H9 (cell line): ENCODE results near the gene STXBP1. TPM values are rescaled to one million over a fixed set of nuclear protein-coding genes. Genes with fewer than 3 reads are reported as not detected.

Experiments used
- DNase-seq: peaks from one replicate; pipeline ENCODE4 v3.0.0-alpha.2; 2017
- H2AFZ ChIP-seq: one replicate; pipeline ENCODE4 v1.6.1; 2013; ENCODE audit warnings: mild to moderate bottlenecking, low read length, control low read depth, moderate library complexity
- H2AK5ac ChIP-seq: 2 replicates; pipeline ENCODE4 v1.6.1; 2013; ENCODE audit warnings: low read length, control low read depth, mixed read lengths; ENCODE audit not compliant: insufficient read length
- H2BK120ac ChIP-seq: one replicate; pipeline ENCODE4 v1.6.1; 2013; ENCODE audit warnings: low read depth, mild to moderate bottlenecking, low read length, control low read depth, inconsistent platforms; ENCODE audit not compliant: poor library complexity, severe bottlenecking
- H2BK12ac ChIP-seq: 2 replicates; pipeline ENCODE4 v1.6.1; 2013; ENCODE audit warnings: low read length, control low read depth, mixed read lengths, low read depth; ENCODE audit not compliant: insufficient read length
- H2BK15ac ChIP-seq: 2 replicates; pipeline ENCODE4 v1.6.1; 2013; ENCODE audit warnings: low read depth, low read length, control low read depth
- H2BK20ac ChIP-seq: one replicate; pipeline ENCODE4 v1.6.1; 2013; ENCODE audit warnings: low read depth, mild to moderate bottlenecking, low read length, control low read depth, inconsistent platforms; ENCODE audit not compliant: poor library complexity, severe bottlenecking
- H2BK5ac ChIP-seq: 2 replicates; pipeline ENCODE4 v1.6.1; 2013; ENCODE audit warnings: low read length, control low read depth, mixed read lengths; ENCODE audit not compliant: insufficient read length
- H3K14ac ChIP-seq: 2 replicates; pipeline ENCODE4 v1.6.1; 2013; ENCODE audit warnings: low read length, control low read depth; ENCODE audit not compliant: insufficient read depth
- H3K18ac ChIP-seq: 2 replicates; pipeline ENCODE4 v1.6.1; 2013; ENCODE audit warnings: low read depth, mild to moderate bottlenecking, mixed read lengths, low read length, control low read depth; ENCODE audit not compliant: insufficient read length
- H3K23ac ChIP-seq: 2 replicates; pipeline ENCODE4 v1.6.1; 2013; ENCODE audit warnings: low read length, control low read depth, mixed read lengths, low read depth; ENCODE audit not compliant: insufficient read length
- H3K23me2 ChIP-seq: 2 replicates; pipeline ENCODE4 v1.6.1; 2013; ENCODE audit warnings: low read depth, mild to moderate bottlenecking, mixed read lengths, low read length, control low read depth; ENCODE audit not compliant: insufficient read length, poor library complexity, severe bottlenecking
- H3K27ac ChIP-seq: 2 replicates; pipeline ENCODE4 v1.5.1; 2013; ENCODE audit warnings: low read length, control low read depth, mixed read lengths, low read depth; ENCODE audit not compliant: insufficient read length
- H3K27me3 ChIP-seq: 2 replicates; pipeline ENCODE4 v1.6.1; 2013; ENCODE audit warnings: low read length, control low read depth, inconsistent platforms; ENCODE audit not compliant: insufficient read depth
- H3K4ac ChIP-seq: 2 replicates; pipeline ENCODE4 v1.6.1; 2013; ENCODE audit warnings: low read depth, mild to moderate bottlenecking, control low read depth, inconsistent platforms, low read length, moderate library complexity
- H3K4me1 ChIP-seq: 2 replicates; pipeline ENCODE4 v1.6.1; 2013; ENCODE audit warnings: low read length, control low read depth, inconsistent platforms; ENCODE audit not compliant: insufficient read depth
- H3K4me2 ChIP-seq: 2 replicates; pipeline ENCODE4 v1.6.1; 2013; ENCODE audit warnings: low read length, control low read depth, mixed read lengths; ENCODE audit not compliant: insufficient read length, insufficient read depth
- H3K56ac ChIP-seq: 2 replicates; pipeline ENCODE4 v1.6.1; 2013; ENCODE audit warnings: low read depth, mild to moderate bottlenecking, mixed read lengths, low read length, control low read depth; ENCODE audit not compliant: insufficient read length
- H3K79me1 ChIP-seq: 2 replicates; pipeline ENCODE4 v1.6.1; 2013; ENCODE audit warnings: low read depth, mild to moderate bottlenecking, moderate library complexity, low read length, control low read depth, inconsistent platforms; ENCODE audit not compliant: insufficient read depth, poor library complexity, severe bottlenecking
- H3K79me2 ChIP-seq: 2 replicates; pipeline ENCODE4 v1.6.1; 2013; ENCODE audit warnings: low read length, control low read depth, inconsistent platforms; ENCODE audit not compliant: insufficient read depth
- H3K9ac ChIP-seq: 2 replicates; pipeline ENCODE4 v1.6.1; 2013; ENCODE audit warnings: low read length, control low read depth, mixed read lengths; ENCODE audit not compliant: insufficient read length; ENCODE audit errors: extremely low read depth
- H3K9me3 ChIP-seq: one replicate; pipeline ENCODE4 v1.6.1; 2013; ENCODE audit warnings: low read depth, low read length, inconsistent platforms; ENCODE audit not compliant: control insufficient read depth
- H3T11ph ChIP-seq: one replicate; pipeline ENCODE4 v1.6.1; 2013; ENCODE audit warnings: mild to moderate bottlenecking, low read length, control low read depth, inconsistent platforms
- H4K20me1 ChIP-seq: one replicate; pipeline ENCODE4 v1.6.1; 2013; ENCODE audit not compliant: control insufficient read depth, insufficient read length, insufficient read depth
- H4K5ac ChIP-seq: 2 replicates; pipeline ENCODE4 v1.6.1; 2013; ENCODE audit warnings: low read depth, mild to moderate bottlenecking, mixed read lengths, low read length, control low read depth; ENCODE audit not compliant: insufficient read length
- H4K8ac ChIP-seq: replicated peaks from 2 replicates; pipeline ENCODE4 v1.6.1; 2013; ENCODE audit warnings: low read length, control low read depth, mixed read lengths, low read depth; ENCODE audit not compliant: insufficient read length
- H4K91ac ChIP-seq: 2 replicates; pipeline ENCODE4 v1.6.1; 2013; ENCODE audit warnings: low read depth, mild to moderate bottlenecking, moderate library complexity, mixed read lengths, low read length, control low read depth; ENCODE audit not compliant: insufficient read length
- H3K27ac Mint-ChIP-seq, 3 experiments: 2 replicates in 2 of 3; 3 replicates in 1 of 3; pipeline ENCODE4 v1.8.0; 2020 to 2021; ENCODE audit warnings: mixed read lengths in 3 of 3, mild to moderate bottlenecking in 1 of 3, moderate library complexity in 1 of 3
- H3K27me3 Mint-ChIP-seq: 2 replicates; pipeline ENCODE4 v1.8.0; 2021; ENCODE audit warnings: low read depth, mild to moderate bottlenecking, moderate library complexity, mixed read lengths
- H3K36me3 Mint-ChIP-seq, 3 experiments: 2 replicates in 2 of 3; 3 replicates in 1 of 3; pipeline ENCODE4 v1.8.0; 2020 to 2021; ENCODE audit warnings: low read depth in 3 of 3, mixed read lengths in 3 of 3; ENCODE audit not compliant: insufficient read depth in 1 of 3
- H3K4me1 Mint-ChIP-seq, 2 experiments: 2 replicates each; pipeline ENCODE4 v1.8.0; 2020; ENCODE audit warnings: mixed read lengths in 2 of 2
- H3K4me3 Mint-ChIP-seq, 2 experiments: 2 replicates in 1 of 2; 3 replicates in 1 of 2; pipeline ENCODE4 v1.8.0; 2020 to 2021; ENCODE audit warnings: mild to moderate bottlenecking in 2 of 2, mixed read lengths in 2 of 2, moderate library complexity in 1 of 2
- H3K9me3 Mint-ChIP-seq, 2 experiments: 2 replicates in 1 of 2; 3 replicates in 1 of 2; pipeline ENCODE4 v1.8.0; 2020; ENCODE audit warnings: mild to moderate bottlenecking in 2 of 2, mixed read lengths in 2 of 2, moderate library complexity in 1 of 2
- CTCF ChIP-seq: fragments of 200-600 bp; sonication (generic); conservative IDR thresholded peaks from 3 replicates; pipeline ENCODE4 v1.8.0; 2021; ENCODE audit warnings: antibody characterized with exemption, mild to moderate bottlenecking
- WGBS: extraction: QIAGEN DNeasy Blood & Tissue Kit; methylation state at CpG from one replicate; pipeline ENCODE4 v1.1.7; 2013; ENCODE audit warnings: missing lambda C conversion rate, low lambda C conversion rate, mixed read lengths; ENCODE audit not compliant: insufficient read length; ENCODE audit errors: extremely low coverage; 5-methylcytosine and 5-hydroxymethylcytosine counted together
- total RNA-seq: library from RNA; stranded (reverse); gene quantifications from 2 replicates; pipeline ENCODE4 v1.2.1, GENCODE V29; 2021

The STXBP1 gene
- total RNA-seq, 1 experiment from 2014 or later: 22.3 TPM

- no peak overlapping the region for H3K4me3 Mint-ChIP-seq
- no peak overlapping the region for H4K91ac ChIP-seq
- H3K27me3 ChIP-seq: no peaks in the 10 kb centered on the region
- peaks cover 4% of the 10 kb centered on the region for H3K27me3 Mint-ChIP-seq
- H2BK5ac ChIP-seq: no peak overlapping the region
- no peak overlapping the region for H3K56ac ChIP-seq
- no peak overlapping the region for H2BK20ac ChIP-seq
- no peak overlapping the region for H3K4ac ChIP-seq
- no peaks in the 10 kb centered on the region for H4K20me1 ChIP-seq
- peaks cover 0 to 4% (median 0%) of the 10 kb centered on the region in 3 experiments; a peak in 2 of 7 replicates for H3K36me3 Mint-ChIP-seq
- no peaks in the 10 kb centered on the region for H3K4me1 ChIP-seq
- no peaks in the 10 kb centered on the region for H3K79me2 ChIP-seq
- H3K9ac ChIP-seq: no peak overlapping the region
- no peak overlapping the region for H3K23ac ChIP-seq
- H3K18ac ChIP-seq: no peak overlapping the region
- no peak overlapping the region for H2AK5ac ChIP-seq
- no peak overlapping the region for H4K5ac ChIP-seq
- peaks cover 2 to 7% of the 10 kb centered on the region in 2 experiments for H3K4me1 Mint-ChIP-seq
- no peak for DNase-seq
- WGBS: no CpG with 5 or more reads among the region's 5 CpGs
- H2AFZ ChIP-seq: no peak overlapping the region
- peaks cover 4% of the 10 kb centered on the region for H3K23me2 ChIP-seq
- H3K27ac Mint-ChIP-seq: no peak overlapping the region
- no peaks in the 10 kb centered on the region for H3K9me3 ChIP-seq
- H2BK12ac ChIP-seq: no peak overlapping the region
- no peak overlapping the region for H3K14ac ChIP-seq
- TF ChIP-seq CTCF: no peak
- no peaks in the 10 kb centered on the region for H3K9me3 Mint-ChIP-seq
- H2BK15ac ChIP-seq: no peak overlapping the region
- H3K27ac ChIP-seq: no peak overlapping the region
- no peak overlapping the region for H2BK120ac ChIP-seq
- no peak overlapping the region for H4K8ac ChIP-seq
- no peaks in the 10 kb centered on the region for H3K79me1 ChIP-seq
- H3T11ph ChIP-seq: no peak overlapping the region
- H3K4me2 ChIP-seq: no peak overlapping the region
These were observed 85.5 kb downstream of the STXBP1 start for GRCh38 chr9:127697575-127697974.
